ENCODE data around the gene RLBP1.

Gene RLBP1

DNA sequence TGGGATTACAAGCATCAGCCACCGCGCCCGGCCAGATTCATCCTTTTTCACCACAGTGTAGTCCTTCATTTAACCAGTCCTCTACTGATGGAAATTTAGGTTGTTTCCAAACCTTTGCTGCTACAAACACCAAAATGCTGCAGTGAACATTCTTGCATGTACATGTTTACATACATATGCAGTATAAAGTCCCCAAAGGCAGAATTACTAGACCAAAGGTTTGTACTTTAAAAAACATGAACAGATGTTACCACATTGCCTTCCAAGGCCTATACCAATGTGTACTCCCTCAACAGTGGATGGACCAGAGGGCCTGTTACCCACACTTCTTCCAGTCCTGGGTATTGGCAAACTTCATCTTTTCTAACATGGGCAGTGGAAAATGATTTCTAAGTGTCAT lies 51.0 kb downstream of the RLBP1 start:
- H3K4me1 ChIP-seq (ENCODE audit: control insufficient read depth, low read length): no peaks in the 10 kb centered on the region
- no peaks in the 10 kb centered on the region for H3K36me3 ChIP-seq (ENCODE audit: control insufficient read depth, low read length)
- H3K4me3 ChIP-seq (ENCODE audit: low read length): no peak overlapping the region
- no peak overlapping the region for H3K4me2 ChIP-seq (ENCODE audit: low read length)
- no peaks in the 10 kb centered on the region for H3K27me3 ChIP-seq (ENCODE audit: control insufficient read depth, low read length)
- no peak for TF ChIP-seq EZH2phosphoT487 (IDR thresholded peaks at IDR 0.05; ENCODE audit: borderline replicate concordance, low read length)
- TF ChIP-seq, protein P1, sequence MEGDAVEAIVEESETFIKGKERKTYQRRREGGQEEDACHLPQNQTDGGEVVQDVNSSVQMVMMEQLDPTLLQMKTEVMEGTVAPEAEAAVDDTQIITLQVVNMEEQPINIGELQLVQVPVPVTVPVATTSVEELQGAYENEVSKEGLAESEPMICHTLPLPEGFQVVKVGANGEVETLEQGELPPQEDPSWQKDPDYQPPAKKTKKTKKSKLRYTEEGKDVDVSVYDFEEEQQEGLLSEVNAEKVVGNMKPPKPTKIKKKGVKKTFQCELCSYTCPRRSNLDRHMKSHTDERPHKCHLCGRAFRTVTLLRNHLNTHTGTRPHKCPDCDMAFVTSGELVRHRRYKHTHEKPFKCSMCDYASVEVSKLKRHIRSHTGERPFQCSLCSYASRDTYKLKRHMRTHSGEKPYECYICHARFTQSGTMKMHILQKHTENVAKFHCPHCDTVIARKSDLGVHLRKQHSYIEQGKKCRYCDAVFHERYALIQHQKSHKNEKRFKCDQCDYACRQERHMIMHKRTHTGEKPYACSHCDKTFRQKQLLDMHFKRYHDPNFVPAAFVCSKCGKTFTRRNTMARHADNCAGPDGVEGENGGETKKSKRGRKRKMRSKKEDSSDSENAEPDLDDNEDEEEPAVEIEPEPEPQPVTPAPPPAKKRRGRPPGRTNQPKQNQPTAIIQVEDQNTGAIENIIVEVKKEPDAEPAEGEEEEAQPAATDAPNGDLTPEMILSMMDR (IDR thresholded peaks at IDR 0.05; ENCODE audit: low read depth, low read length, poor library complexity, severe bottlenecking): no peak
- H3K79me2 ChIP-seq (ENCODE audit: control insufficient read depth, low read length): no peaks in the 10 kb centered on the region
- no peak overlapping the region for H3K27ac ChIP-seq (ENCODE audit: low read depth, low read length)
- no peaks in the 10 kb centered on the region for H4K20me1 ChIP-seq (ENCODE audit: control insufficient read depth, insufficient read depth, low read depth, low read length)
- no peaks in the 10 kb centered on the region for H3F3A ChIP-seq (ENCODE audit: control insufficient read depth, insufficient read depth)
- no peaks in the 10 kb centered on the region for H3K9me2 ChIP-seq (replicated peaks; ENCODE audit: control insufficient read depth, low read length)
- H3K9me3 ChIP-seq (ENCODE audit: control insufficient read depth, insufficient read depth, low read length): no peaks in the 10 kb centered on the region

DNA sequence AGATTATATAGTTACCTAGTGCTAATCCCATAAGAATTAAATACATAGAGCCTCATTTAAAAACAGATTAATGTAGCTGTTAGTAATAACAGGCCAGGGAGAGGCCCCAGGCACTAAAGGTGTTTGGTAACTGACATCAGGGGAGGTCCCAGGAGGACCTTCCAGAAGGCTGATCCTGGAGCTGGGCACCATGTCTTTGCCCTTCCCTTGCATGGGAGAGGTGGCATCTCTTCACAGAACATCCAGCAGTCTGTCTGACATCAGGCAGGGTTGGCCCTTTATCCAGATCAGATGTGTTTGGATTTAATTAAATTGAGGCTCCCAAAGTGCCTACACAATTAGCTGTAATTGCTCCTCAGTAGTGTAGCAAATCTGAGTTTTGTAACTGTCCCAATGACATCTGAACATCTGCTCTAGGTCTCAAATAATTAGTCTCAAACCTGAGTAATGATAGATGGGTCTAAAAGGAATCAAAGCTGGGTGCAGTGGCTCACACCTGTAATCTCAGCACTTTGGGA lies 53.0 kb downstream of the RLBP1 start:
- Histone ChIP-seq H3K27ac (ENCODE audit: low read depth, low read length) (no peak overlapping the region), H3K9me3 (ENCODE audit: control insufficient read depth, insufficient read depth, low read length) (no peaks in the 10 kb centered on the region), H3F3A (ENCODE audit: control insufficient read depth, insufficient read depth) (no peaks in the 10 kb centered on the region), H3K4me3 (ENCODE audit: low read length) (no peak overlapping the region), H4K20me1 (ENCODE audit: control insufficient read depth, insufficient read depth, low read depth, low read length) (no peaks in the 10 kb centered on the region), H3K4me2 (ENCODE audit: low read length) (no peak overlapping the region), H3K9me2 (replicated peaks; ENCODE audit: control insufficient read depth, low read length) (no peaks in the 10 kb centered on the region), H3K27me3 (ENCODE audit: control insufficient read depth, low read length) (no peaks in the 10 kb centered on the region), H3K79me2 (ENCODE audit: control insufficient read depth, low read length) (no peaks in the 10 kb centered on the region), H3K4me1 (ENCODE audit: control insufficient read depth, low read length) (no peaks in the 10 kb centered on the region), H3K36me3 (ENCODE audit: control insufficient read depth, low read length) (no peaks in the 10 kb centered on the region)
- TF ChIP-seq EZH2phosphoT487 (IDR thresholded peaks at IDR 0.05; ENCODE audit: borderline replicate concordance, low read length): no peak
- TF ChIP-seq, protein P1 (IDR thresholded peaks at IDR 0.05; ENCODE audit: low read depth, low read length, poor library complexity, severe bottlenecking): no peak

DNA sequence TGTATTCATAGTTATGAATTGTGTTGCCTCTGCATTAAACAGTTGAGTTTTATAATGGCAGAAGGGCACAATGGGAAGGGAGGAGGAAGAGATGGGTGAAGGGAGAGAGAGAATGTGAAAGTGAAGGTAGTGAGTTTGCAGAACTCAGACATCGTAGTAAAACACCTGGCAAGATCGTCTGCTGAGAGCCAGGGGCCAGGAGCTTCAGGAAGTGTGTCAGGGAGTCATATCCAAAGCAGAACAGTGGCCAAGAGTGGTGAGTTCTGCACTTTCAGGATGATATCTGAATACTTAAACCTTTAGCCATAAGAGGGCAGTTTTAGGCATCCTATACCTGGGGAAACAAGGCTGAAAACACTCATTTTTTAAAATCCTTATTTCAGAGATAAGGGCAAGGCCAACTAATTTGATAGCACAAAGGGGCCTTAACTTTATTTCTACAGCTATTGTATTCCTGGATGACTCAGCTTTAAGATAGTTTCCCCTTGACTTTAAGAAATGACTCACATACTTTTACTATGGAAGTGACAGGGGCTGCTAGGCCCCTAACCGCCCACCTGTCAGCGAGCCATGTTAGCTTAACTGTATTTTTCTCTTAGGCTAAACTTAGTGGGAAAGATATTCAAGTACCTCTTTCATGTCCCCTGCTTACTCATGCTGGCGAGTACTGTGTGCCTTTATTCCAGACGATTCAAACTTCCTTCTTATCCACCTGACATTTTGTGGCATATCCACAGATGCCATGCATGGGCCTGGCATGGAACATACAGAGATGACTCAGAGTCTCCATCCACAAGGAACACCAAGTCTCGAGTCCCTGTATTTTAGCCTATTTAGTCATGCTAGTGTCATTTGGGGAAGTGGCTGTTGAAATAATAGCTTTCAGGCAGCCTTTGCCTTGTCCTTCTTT lies 53.9 kb downstream of the RLBP1 start:
- Histone ChIP-seq H3K27ac (ENCODE audit: low read depth, low read length) (no peak overlapping the region), H3K9me3 (ENCODE audit: control insufficient read depth, insufficient read depth, low read length) (no peaks in the 10 kb centered on the region), H3F3A (ENCODE audit: control insufficient read depth, insufficient read depth) (no peaks in the 10 kb centered on the region), H4K20me1 (ENCODE audit: control insufficient read depth, insufficient read depth, low read depth, low read length) (no peaks in the 10 kb centered on the region), H3K36me3 (ENCODE audit: control insufficient read depth, low read length) (no peaks in the 10 kb centered on the region), H3K4me3 (ENCODE audit: low read length) (no peak overlapping the region), H3K27me3 (ENCODE audit: control insufficient read depth, low read length) (no peaks in the 10 kb centered on the region), H3K79me2 (ENCODE audit: control insufficient read depth, low read length) (no peaks in the 10 kb centered on the region), H3K4me2 (ENCODE audit: low read length) (no peak overlapping the region), H3K4me1 (ENCODE audit: control insufficient read depth, low read length) (no peaks in the 10 kb centered on the region), H3K9me2 (replicated peaks; ENCODE audit: control insufficient read depth, low read length) (no peaks in the 10 kb centered on the region)
- TF ChIP-seq, protein P1 (IDR thresholded peaks at IDR 0.05; ENCODE audit: low read depth, low read length, poor library complexity, severe bottlenecking): no peak
- no peak for TF ChIP-seq EZH2phosphoT487 (IDR thresholded peaks at IDR 0.05; ENCODE audit: borderline replicate concordance, low read length)

Measured in DOHH2 (cell line).